Measurements from ENCODE around the gene SPTBN4.

DNA sequence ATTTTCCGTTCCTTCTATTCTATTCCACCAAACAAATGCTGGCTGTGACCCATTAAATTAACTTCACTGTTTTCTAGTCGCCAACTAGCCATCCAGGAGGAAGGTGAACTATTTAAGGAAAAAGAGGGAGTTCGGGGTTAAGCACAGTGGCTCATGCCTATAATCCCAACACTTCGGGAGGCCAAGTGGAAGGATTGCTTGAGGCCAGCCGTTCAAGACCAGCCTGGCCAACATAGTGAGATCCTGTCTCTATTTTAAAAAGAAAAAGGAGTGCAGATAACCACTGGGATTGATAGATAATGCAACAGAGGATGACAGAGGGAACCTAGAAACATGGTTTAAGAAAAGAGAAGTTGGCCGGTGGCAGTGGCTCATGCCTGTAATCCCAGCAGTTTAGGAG is 44.7 kb downstream of the SPTBN4 start:
- TF ChIP-seq EZH2 (optimal IDR thresholded peaks at IDR 0.05; ENCODE audit: low read depth, low read length) (no peak), EZH2phosphoT487 (IDR thresholded peaks at IDR 0.05; ENCODE audit: low read length) (no peak)
- TF ChIP-seq, protein P1, sequence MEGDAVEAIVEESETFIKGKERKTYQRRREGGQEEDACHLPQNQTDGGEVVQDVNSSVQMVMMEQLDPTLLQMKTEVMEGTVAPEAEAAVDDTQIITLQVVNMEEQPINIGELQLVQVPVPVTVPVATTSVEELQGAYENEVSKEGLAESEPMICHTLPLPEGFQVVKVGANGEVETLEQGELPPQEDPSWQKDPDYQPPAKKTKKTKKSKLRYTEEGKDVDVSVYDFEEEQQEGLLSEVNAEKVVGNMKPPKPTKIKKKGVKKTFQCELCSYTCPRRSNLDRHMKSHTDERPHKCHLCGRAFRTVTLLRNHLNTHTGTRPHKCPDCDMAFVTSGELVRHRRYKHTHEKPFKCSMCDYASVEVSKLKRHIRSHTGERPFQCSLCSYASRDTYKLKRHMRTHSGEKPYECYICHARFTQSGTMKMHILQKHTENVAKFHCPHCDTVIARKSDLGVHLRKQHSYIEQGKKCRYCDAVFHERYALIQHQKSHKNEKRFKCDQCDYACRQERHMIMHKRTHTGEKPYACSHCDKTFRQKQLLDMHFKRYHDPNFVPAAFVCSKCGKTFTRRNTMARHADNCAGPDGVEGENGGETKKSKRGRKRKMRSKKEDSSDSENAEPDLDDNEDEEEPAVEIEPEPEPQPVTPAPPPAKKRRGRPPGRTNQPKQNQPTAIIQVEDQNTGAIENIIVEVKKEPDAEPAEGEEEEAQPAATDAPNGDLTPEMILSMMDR (IDR thresholded peaks at IDR 0.05; ENCODE audit: low read length), result no peak

All from MM.1S (cell line).